H9 (cell line): Measurements from ENCODE around the gene METTL8. TPM values are rescaled to one million over a fixed set of nuclear protein-coding genes. Genes with fewer than 3 reads are reported as not detected.
A peak's percentile ranks its signal among the peaks of the same experiment; 100 is the strongest.
"Not testable (repeated sequence)": the region's sequence is repeated elsewhere in the genome, so short reads cannot be mapped to it uniquely, and the experiment has no call there.

Source experiments
- DNase-seq: peaks from one replicate; pipeline ENCODE4 v3.0.0-alpha.2; 2017
- H2AFZ ChIP-seq: one replicate; pipeline ENCODE4 v1.6.1; 2013; ENCODE audit warnings: mild to moderate bottlenecking, low read length, control low read depth, moderate library complexity
- H2AK5ac ChIP-seq: 2 replicates; pipeline ENCODE4 v1.6.1; 2013; ENCODE audit warnings: low read length, control low read depth, mixed read lengths; ENCODE audit not compliant: insufficient read length
- H2BK120ac ChIP-seq: one replicate; pipeline ENCODE4 v1.6.1; 2013; ENCODE audit warnings: low read depth, mild to moderate bottlenecking, low read length, control low read depth, inconsistent platforms; ENCODE audit not compliant: poor library complexity, severe bottlenecking
- H2BK12ac ChIP-seq: 2 replicates; pipeline ENCODE4 v1.6.1; 2013; ENCODE audit warnings: low read length, control low read depth, mixed read lengths, low read depth; ENCODE audit not compliant: insufficient read length
- H2BK15ac ChIP-seq: 2 replicates; pipeline ENCODE4 v1.6.1; 2013; ENCODE audit warnings: low read depth, low read length, control low read depth
- H2BK20ac ChIP-seq: one replicate; pipeline ENCODE4 v1.6.1; 2013; ENCODE audit warnings: low read depth, mild to moderate bottlenecking, low read length, control low read depth, inconsistent platforms; ENCODE audit not compliant: poor library complexity, severe bottlenecking
- H2BK5ac ChIP-seq: 2 replicates; pipeline ENCODE4 v1.6.1; 2013; ENCODE audit warnings: low read length, control low read depth, mixed read lengths; ENCODE audit not compliant: insufficient read length
- H3K14ac ChIP-seq: 2 replicates; pipeline ENCODE4 v1.6.1; 2013; ENCODE audit warnings: low read length, control low read depth; ENCODE audit not compliant: insufficient read depth
- H3K18ac ChIP-seq: 2 replicates; pipeline ENCODE4 v1.6.1; 2013; ENCODE audit warnings: low read depth, mild to moderate bottlenecking, mixed read lengths, low read length, control low read depth; ENCODE audit not compliant: insufficient read length
- H3K23ac ChIP-seq: 2 replicates; pipeline ENCODE4 v1.6.1; 2013; ENCODE audit warnings: low read length, control low read depth, mixed read lengths, low read depth; ENCODE audit not compliant: insufficient read length
- H3K23me2 ChIP-seq: 2 replicates; pipeline ENCODE4 v1.6.1; 2013; ENCODE audit warnings: low read depth, mild to moderate bottlenecking, mixed read lengths, low read length, control low read depth; ENCODE audit not compliant: insufficient read length, poor library complexity, severe bottlenecking
- H3K27ac ChIP-seq: 2 replicates; pipeline ENCODE4 v1.5.1; 2013; ENCODE audit warnings: low read length, control low read depth, mixed read lengths, low read depth; ENCODE audit not compliant: insufficient read length
- H3K27me3 ChIP-seq: 2 replicates; pipeline ENCODE4 v1.6.1; 2013; ENCODE audit warnings: low read length, control low read depth, inconsistent platforms; ENCODE audit not compliant: insufficient read depth
- H3K4ac ChIP-seq: 2 replicates; pipeline ENCODE4 v1.6.1; 2013; ENCODE audit warnings: low read depth, mild to moderate bottlenecking, control low read depth, inconsistent platforms, low read length, moderate library complexity
- H3K4me1 ChIP-seq: 2 replicates; pipeline ENCODE4 v1.6.1; 2013; ENCODE audit warnings: low read length, control low read depth, inconsistent platforms; ENCODE audit not compliant: insufficient read depth
- H3K4me2 ChIP-seq: 2 replicates; pipeline ENCODE4 v1.6.1; 2013; ENCODE audit warnings: low read length, control low read depth, mixed read lengths; ENCODE audit not compliant: insufficient read length, insufficient read depth
- H3K56ac ChIP-seq: 2 replicates; pipeline ENCODE4 v1.6.1; 2013; ENCODE audit warnings: low read depth, mild to moderate bottlenecking, mixed read lengths, low read length, control low read depth; ENCODE audit not compliant: insufficient read length
- H3K79me1 ChIP-seq: 2 replicates; pipeline ENCODE4 v1.6.1; 2013; ENCODE audit warnings: low read depth, mild to moderate bottlenecking, moderate library complexity, low read length, control low read depth, inconsistent platforms; ENCODE audit not compliant: insufficient read depth, poor library complexity, severe bottlenecking
- H3K79me2 ChIP-seq: 2 replicates; pipeline ENCODE4 v1.6.1; 2013; ENCODE audit warnings: low read length, control low read depth, inconsistent platforms; ENCODE audit not compliant: insufficient read depth
- H3K9ac ChIP-seq: 2 replicates; pipeline ENCODE4 v1.6.1; 2013; ENCODE audit warnings: low read length, control low read depth, mixed read lengths; ENCODE audit not compliant: insufficient read length; ENCODE audit errors: extremely low read depth
- H3K9me3 ChIP-seq: one replicate; pipeline ENCODE4 v1.6.1; 2013; ENCODE audit warnings: low read depth, low read length, inconsistent platforms; ENCODE audit not compliant: control insufficient read depth
- H3T11ph ChIP-seq: one replicate; pipeline ENCODE4 v1.6.1; 2013; ENCODE audit warnings: mild to moderate bottlenecking, low read length, control low read depth, inconsistent platforms
- H4K20me1 ChIP-seq: one replicate; pipeline ENCODE4 v1.6.1; 2013; ENCODE audit not compliant: control insufficient read depth, insufficient read length, insufficient read depth
- H4K5ac ChIP-seq: 2 replicates; pipeline ENCODE4 v1.6.1; 2013; ENCODE audit warnings: low read depth, mild to moderate bottlenecking, mixed read lengths, low read length, control low read depth; ENCODE audit not compliant: insufficient read length
- H4K8ac ChIP-seq: replicated peaks from 2 replicates; pipeline ENCODE4 v1.6.1; 2013; ENCODE audit warnings: low read length, control low read depth, mixed read lengths, low read depth; ENCODE audit not compliant: insufficient read length
- H4K91ac ChIP-seq: 2 replicates; pipeline ENCODE4 v1.6.1; 2013; ENCODE audit warnings: low read depth, mild to moderate bottlenecking, moderate library complexity, mixed read lengths, low read length, control low read depth; ENCODE audit not compliant: insufficient read length
- H3K27ac Mint-ChIP-seq, 3 experiments: 2 replicates in 2 of 3; 3 replicates in 1 of 3; pipeline ENCODE4 v1.8.0; 2020 to 2021; ENCODE audit warnings: mixed read lengths in 3 of 3, mild to moderate bottlenecking in 1 of 3, moderate library complexity in 1 of 3
- H3K27me3 Mint-ChIP-seq: 2 replicates; pipeline ENCODE4 v1.8.0; 2021; ENCODE audit warnings: low read depth, mild to moderate bottlenecking, moderate library complexity, mixed read lengths
- H3K36me3 Mint-ChIP-seq, 3 experiments: 2 replicates in 2 of 3; 3 replicates in 1 of 3; pipeline ENCODE4 v1.8.0; 2020 to 2021; ENCODE audit warnings: low read depth in 3 of 3, mixed read lengths in 3 of 3; ENCODE audit not compliant: insufficient read depth in 1 of 3
- H3K4me1 Mint-ChIP-seq, 2 experiments: 2 replicates each; pipeline ENCODE4 v1.8.0; 2020; ENCODE audit warnings: mixed read lengths in 2 of 2
- H3K4me3 Mint-ChIP-seq, 2 experiments: 2 replicates in 1 of 2; 3 replicates in 1 of 2; pipeline ENCODE4 v1.8.0; 2020 to 2021; ENCODE audit warnings: mild to moderate bottlenecking in 2 of 2, mixed read lengths in 2 of 2, moderate library complexity in 1 of 2
- H3K9me3 Mint-ChIP-seq, 2 experiments: 2 replicates in 1 of 2; 3 replicates in 1 of 2; pipeline ENCODE4 v1.8.0; 2020; ENCODE audit warnings: mild to moderate bottlenecking in 2 of 2, mixed read lengths in 2 of 2, moderate library complexity in 1 of 2
- WGBS: extraction: QIAGEN DNeasy Blood & Tissue Kit; methylation state at CpG from one replicate; pipeline ENCODE4 v1.1.7; 2013; ENCODE audit warnings: missing lambda C conversion rate, low lambda C conversion rate, mixed read lengths; ENCODE audit not compliant: insufficient read length; ENCODE audit errors: extremely low coverage; 5-methylcytosine and 5-hydroxymethylcytosine counted together
- total RNA-seq: library from RNA; stranded (reverse); gene quantifications from 2 replicates; pipeline ENCODE4 v1.2.1, GENCODE V29; 2021
- TF ChIP-seq, protein P1 (sequence below): fragments of 200-600 bp; sonication (generic); conservative IDR thresholded peaks from 3 replicates; pipeline ENCODE4 v1.8.0; 2021; ENCODE audit warnings: antibody characterized with exemption, mild to moderate bottlenecking

Gene METTL8
- total RNA-seq, 1 experiment from 2014 or later = 40.9 TPM

DNA sequence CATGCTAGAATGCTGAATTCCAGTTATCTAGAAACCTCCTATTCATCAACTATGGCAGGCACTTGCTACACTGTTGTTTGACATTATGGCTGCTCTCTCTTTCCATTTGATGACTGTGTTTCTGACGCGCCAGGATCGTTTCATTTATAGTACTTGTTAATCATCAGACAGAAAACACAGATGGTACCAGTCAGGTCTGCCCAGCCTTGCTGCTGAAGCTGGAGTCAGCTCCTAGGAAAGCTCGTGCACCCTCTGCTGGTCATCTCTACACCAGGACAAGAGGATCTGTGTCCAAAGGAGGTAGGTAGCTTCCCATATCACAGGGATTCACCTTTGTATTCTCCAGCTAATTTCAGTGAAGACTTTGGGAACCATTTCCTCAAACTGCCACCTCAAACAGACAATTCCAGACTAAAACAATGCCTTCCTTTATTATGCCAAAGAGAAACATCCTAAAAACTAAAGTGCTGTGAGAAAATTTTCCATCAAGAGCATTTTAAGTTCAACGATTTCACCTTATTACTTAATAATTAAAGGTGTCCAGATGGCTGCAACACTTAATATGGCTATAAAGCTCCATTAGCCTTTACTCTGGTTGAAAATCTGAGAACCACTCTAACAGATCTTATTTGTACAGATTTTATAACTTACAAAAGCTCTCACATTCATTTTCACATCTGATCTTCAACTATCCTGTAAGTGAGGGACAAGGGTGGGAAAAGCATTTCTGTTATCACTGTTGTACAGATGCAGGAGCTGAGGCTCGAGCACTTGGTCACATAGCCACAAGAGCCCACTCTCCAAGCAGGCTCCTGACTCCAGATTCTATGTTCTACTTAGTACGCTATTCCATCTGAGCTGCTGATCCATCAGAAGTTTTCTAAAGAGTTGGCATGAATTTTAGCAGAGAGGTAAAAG is 17.5 kb downstream of the METTL8 start:
- Histone ChIP-seq H2BK15ac (no peak overlapping the region), H2AFZ (no peak overlapping the region), H3K9ac (no peak overlapping the region), H4K91ac (no peak overlapping the region), H3K27me3 (no peaks in the 10 kb centered on the region), H3K27ac (no peak overlapping the region), H3K9me3 (no peaks in the 10 kb centered on the region), H3K79me1 (peaks cover 2% of the 10 kb centered on the region), H3K4me2 (no peak overlapping the region), H2AK5ac (peak overlapping the region; percentile 95), H2BK120ac (no peak overlapping the region), H3T11ph (no peak overlapping the region), H2BK20ac (peak overlapping the region; percentile 75), H3K18ac (no peak overlapping the region), H4K20me1 (no peaks in the 10 kb centered on the region), H3K14ac (no peak overlapping the region), H2BK12ac (no peak overlapping the region), H3K23me2 (no peaks in the 10 kb centered on the region), H3K79me2 (peaks cover 1% of the 10 kb centered on the region; the same call in 1 of the 2 replicates), H3K4ac (no peak overlapping the region), H3K56ac (no peak overlapping the region), H3K4me1 (no peaks in the 10 kb centered on the region), H3K23ac (no peak overlapping the region), H2BK5ac (no peak overlapping the region), H4K8ac (no peak overlapping the region), H4K5ac (no peak overlapping the region)
- peak; percentile 86 for DNase-seq
- Mint-ChIP-seq H3K27ac (peak overlapping the region in 2 of 3 experiments; percentile 34 to 62; a peak in 2 of 7 replicates), H3K4me3 (no peak overlapping the region), H3K4me1 (peaks cover 25 to 27% of the 10 kb centered on the region in 2 experiments), H3K27me3 (no peaks in the 10 kb centered on the region), H3K36me3 (peaks cover 0 to 6% (median 4%) of the 10 kb centered on the region in 3 experiments; a peak in 4 of 7 replicates), H3K9me3 (no peaks in the 10 kb centered on the region)
- TF ChIP-seq, protein P1, sequence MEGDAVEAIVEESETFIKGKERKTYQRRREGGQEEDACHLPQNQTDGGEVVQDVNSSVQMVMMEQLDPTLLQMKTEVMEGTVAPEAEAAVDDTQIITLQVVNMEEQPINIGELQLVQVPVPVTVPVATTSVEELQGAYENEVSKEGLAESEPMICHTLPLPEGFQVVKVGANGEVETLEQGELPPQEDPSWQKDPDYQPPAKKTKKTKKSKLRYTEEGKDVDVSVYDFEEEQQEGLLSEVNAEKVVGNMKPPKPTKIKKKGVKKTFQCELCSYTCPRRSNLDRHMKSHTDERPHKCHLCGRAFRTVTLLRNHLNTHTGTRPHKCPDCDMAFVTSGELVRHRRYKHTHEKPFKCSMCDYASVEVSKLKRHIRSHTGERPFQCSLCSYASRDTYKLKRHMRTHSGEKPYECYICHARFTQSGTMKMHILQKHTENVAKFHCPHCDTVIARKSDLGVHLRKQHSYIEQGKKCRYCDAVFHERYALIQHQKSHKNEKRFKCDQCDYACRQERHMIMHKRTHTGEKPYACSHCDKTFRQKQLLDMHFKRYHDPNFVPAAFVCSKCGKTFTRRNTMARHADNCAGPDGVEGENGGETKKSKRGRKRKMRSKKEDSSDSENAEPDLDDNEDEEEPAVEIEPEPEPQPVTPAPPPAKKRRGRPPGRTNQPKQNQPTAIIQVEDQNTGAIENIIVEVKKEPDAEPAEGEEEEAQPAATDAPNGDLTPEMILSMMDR = peak; percentile 91
- WGBS = no CpG with 5 or more reads among the region's 7 CpGs

DNA sequence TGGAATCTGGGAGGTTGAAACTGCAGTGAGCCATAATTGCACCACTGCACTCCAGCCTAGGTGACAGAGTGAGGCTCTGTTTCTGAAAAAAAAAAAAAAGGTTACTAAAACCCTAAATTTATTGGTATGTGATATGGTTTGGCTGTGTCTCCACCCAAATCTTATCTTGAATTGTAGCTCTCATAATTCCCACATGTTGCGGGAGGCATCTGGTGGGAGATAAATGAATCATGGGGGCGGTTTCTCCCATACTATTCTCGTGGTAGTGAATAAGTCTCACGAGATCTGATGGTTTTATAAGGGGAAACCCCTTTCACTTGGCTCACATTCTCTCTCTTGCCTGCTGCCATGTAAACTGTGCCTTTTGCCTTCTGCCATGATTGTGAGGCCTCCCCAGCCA is 19.1 kb downstream of the METTL8 start:
- not testable (repeated sequence) for H3K36me3 Mint-ChIP-seq, H3K23me2 ChIP-seq, H3K79me2 ChIP-seq, H4K20me1 ChIP-seq, H3K56ac ChIP-seq, H3K14ac ChIP-seq, H3T11ph ChIP-seq, H3K23ac ChIP-seq, H3K27me3 ChIP-seq, H3K4me3 Mint-ChIP-seq, H2AK5ac ChIP-seq, H4K5ac ChIP-seq, H4K8ac ChIP-seq, H3K9ac ChIP-seq, H3K4me2 ChIP-seq, H3K27me3 Mint-ChIP-seq, H3K4me1 ChIP-seq, DNase-seq, H2BK15ac ChIP-seq, H3K9me3 Mint-ChIP-seq, H2BK5ac ChIP-seq, H2BK20ac ChIP-seq, H2BK12ac ChIP-seq, H3K4ac ChIP-seq, H2BK120ac ChIP-seq, H3K79me1 ChIP-seq, H2AFZ ChIP-seq, H4K91ac ChIP-seq, H3K27ac Mint-ChIP-seq, H3K27ac ChIP-seq, H3K18ac ChIP-seq, H3K9me3 ChIP-seq
- peaks cover 40 to 42% of the 10 kb centered on the region in 2 experiments for H3K4me1 Mint-ChIP-seq
- no CpG with 5 or more reads among the region's 4 CpGs for WGBS
